HG02798 (cell line): ENCODE data around the gene CNTNAP2.

ENCODE experiments used
- ATAC-seq: cut with Tn5 transposase; IDR thresholded peaks from one replicate; pipeline ENCODE4 v1.9.1; 2021; ENCODE audit warnings: mild to moderate bottlenecking; ENCODE audit not compliant: unreplicated experiment, poor library complexity

Gene CNTNAP2

DNA sequence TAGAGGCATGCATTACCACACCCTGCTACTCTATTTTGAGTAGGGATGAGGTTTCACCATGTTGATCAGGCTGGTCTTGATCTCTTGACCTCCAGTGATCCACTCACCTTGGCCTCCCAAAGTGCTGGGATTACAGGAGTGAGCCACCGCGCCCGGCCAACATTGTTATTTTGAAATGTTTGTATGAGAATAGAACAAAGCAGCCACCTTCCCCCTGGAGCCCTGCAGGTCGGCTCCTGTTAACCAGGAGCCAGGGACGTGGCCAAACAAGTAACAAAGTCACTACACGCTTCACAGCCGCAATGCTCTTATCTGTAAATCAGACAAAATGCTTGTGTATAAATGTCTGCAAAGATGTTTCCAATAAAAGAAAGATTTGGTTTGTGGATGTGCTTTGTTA lies 295.4 kb downstream of the CNTNAP2 start:
- ATAC-seq = no peak

DNA sequence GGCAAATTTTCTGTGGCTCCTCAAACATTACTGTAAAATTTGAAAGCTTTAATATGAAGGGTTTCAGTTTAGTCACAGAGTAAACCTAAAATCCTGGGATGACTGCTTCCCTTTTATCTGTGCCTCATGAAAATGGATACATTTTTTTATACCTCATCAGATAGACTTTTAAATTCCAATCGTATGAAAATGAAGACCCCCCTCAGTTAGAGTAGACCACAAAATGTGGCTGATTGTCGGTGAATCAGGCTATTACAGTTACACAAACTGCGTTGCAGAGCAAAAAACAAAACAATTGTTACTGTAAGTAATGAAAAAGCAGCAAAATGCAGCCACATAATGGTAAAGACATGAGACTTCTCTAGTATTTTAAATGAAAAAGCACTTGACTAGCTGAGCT lies 296.2 kb downstream of the CNTNAP2 start:
- no peak for ATAC-seq

DNA sequence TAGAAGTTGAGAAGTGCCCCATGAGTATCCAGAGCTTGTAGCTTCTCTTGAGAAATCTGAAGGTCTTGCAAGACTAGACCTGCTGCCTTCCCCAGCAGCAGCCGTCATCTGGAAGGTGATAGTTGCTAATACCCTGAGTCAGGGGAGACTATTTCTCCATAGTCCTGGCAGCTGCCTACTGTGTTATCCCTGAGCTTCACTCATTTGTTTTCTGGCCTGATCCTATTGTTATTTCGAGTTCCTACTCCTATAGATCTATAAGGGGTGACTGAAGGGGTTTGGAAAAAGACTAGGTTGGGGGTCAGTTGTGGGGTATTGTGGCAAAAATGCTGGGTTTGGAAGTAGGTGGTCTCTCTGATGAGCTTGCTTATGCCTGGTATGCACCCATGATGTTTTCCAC lies 297.8 kb downstream of the CNTNAP2 start:
- ATAC-seq = no peak

DNA sequence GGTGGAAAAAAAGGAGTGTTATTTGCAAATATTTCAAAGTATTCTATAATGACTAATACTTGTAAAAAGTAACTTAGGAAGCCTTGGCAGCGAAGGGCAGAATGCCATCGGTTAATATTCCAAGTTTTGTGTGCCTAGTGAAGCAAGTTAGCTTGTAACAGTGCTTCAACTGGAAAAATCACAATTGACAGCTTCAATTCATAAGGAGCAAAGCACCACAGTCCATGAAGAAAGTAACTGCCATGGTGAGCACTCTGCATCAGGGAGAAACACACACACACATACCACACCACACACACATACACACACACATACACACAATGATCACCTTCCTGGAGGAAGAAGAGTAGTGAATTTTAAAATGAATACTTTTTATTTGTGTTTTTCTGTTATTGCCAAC lies 298.3 kb downstream of the CNTNAP2 start:
- ATAC-seq = no peak

DNA sequence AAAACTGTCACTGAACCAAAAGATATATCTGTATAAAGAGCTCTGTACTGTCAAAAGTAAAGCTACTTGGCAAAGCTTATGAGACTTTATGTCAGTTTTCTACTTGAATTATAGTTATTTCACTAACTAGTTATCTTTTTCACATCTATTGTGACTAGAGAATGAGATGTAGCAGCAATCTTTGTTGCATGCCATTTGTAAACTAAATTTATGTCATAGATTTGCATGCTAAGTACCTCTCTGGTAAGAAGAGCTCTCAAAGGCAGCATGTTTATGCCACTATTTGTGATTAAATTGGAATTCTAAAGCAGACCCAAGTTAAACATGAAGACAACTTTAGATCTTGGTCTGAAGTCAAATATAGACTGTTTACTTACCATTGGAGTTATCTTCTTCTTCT lies 300.6 kb downstream of the CNTNAP2 start:
- no peak for ATAC-seq

DNA sequence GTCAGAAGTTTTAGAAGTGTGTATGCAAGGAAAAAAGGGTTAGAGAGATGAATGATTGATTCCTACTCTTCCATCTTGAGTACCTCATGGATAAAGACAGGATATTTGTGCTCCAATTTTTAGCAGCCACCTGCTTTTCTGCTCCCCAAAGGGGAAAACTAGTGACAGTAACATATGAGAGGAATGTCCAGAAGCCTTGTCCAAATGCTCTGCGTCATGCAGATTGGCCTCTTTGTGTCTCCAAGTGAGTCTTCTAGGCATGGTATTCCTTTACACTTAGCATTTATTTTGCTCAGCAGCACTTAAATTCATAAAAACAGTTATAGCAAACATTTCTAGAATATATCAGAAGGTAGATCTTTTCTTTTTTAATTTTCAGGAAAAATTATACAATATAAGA lies 306.8 kb downstream of the CNTNAP2 start:
- ATAC-seq = no peak

DNA sequence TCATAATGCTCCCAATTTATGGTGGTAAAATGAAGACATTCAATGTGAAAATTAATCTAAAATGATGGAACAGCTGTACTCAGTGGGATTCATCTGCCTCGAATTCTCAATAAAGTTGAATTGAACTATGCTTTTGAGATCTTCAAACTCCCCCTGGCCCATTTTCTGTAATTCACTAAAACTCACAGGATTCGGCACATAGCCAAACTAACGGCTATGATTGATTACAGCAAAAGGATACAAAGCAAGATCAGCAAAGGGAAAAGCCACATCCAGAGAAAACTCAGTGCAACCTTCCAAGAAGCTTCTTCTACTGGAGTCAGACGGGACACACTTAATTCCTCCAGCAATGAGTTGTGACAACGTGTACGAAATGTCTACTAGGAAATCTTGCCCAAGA lies 307.5 kb downstream of the CNTNAP2 start:
- ATAC-seq = no peak

DNA sequence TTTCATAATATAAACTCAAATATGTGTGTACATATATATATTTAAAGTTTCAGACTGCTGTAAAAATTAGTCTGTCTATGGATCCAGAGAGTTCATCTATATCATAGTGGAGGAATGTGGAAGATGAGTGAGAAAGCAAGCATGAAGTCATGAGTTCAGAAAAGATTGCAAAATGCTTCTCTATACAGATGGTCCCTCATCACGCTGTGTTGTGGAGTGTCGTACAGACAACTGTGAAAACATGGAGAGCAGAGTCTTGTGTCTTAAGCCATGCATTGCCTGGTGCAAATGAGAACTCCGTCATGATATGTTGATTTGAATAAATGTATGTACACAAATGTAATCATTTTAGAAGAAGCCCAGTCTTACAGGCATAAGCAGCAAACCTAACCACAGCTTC lies 316.9 kb downstream of the CNTNAP2 start:
- no peak for ATAC-seq

DNA sequence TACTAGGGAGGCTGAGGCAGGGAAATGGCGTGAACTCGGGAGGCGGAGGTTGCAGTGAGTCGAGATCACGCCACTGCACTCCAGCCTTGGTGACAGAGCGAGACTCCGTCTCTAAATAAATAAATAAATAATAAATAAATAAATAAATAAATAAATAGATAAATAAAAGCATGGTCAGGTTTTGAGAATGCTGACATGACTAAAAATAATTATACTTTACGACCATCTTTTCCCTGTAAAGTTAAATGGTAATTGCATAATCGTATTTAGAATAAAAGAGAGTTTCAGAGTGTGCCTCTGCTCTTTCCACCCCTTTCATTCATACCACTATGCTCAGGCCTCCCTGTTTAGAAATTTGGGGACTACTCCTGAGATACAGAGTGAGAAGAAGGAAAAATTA lies 326.5 kb downstream of the CNTNAP2 start:
- ATAC-seq = no peak

DNA sequence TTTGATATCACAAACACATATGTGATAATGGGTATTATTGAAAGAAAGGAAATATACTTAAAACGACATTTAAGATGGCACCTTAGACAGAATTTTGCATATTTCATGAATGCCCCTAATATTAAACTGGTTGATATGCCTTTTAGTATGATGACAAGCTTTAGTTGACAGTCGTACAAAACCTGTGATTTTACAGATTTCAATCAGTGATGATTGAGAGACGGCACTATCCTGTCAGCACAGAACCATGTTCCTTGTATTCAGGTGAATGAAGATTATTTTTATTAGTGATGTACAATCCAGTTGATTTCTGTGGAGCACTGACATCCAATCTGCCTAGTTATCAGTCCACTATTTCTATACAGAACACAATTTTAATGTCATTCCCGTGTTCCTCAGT lies 333.0 kb downstream of the CNTNAP2 start:
- no peak for ATAC-seq

DNA sequence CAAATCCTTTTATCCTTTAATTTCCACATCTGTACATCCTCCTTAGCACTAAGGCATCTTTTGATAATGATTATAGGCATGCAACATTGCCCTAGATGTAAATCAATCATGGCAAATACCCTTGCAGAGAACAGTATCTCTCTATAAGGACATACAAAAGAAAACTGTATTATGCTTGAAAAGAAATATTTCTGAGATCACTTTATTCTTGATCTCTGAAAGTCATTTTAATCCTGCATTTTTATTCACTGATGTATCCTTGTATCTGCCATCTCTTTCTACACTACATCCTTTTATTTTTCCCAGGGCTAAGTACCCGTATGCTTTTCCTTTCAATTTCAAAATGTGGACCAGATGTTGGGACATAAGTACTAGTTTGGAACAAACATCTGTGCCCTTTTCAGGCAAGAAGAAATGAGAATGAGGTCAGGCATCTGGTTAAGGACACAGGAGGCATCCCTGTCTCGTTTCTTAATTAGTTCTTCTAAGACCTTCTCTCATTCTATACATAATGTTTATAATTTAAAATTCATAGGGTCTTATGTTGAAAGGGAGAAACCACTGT lies 338.6 kb downstream of the CNTNAP2 start:
- ATAC-seq = no peak

DNA sequence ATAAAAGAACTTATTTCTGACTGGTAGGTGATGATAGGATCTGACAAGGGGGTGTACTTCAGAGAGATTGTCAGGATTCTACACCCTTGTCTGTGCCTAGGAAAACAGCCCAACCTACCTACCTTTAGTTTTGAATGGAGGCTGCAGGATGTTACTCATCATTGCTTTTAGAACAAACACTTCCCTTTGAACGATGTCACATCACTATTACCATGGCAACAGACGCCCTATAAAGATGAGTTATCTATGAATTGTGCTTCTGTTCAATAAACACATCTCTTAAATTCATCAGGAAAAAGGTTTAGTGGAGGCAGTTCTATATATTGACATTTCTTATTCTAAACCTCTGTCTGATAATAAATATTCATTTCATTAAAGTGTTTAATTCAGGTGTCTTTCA lies 362.4 kb downstream of the CNTNAP2 start:
- no peak for ATAC-seq

DNA sequence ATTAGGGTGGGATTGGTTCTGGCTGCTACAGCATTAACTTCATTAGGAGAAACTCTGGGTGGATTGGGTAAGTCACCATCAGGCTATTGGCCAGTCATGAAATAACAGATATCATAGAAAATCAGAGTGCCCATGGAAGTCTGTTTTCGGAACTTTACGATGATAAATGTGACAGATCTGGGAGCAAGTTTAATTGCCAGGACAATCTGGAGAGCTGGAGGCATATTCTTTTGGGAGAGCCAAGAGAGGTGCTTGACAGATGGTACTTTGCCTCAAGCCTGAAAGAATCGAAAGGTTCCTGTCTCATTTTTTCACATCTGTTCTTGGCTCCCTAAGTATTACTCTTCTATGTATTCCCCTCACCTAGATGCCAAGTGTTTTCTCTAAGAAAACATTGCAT lies 369.9 kb downstream of the CNTNAP2 start:
- no peak for ATAC-seq

DNA sequence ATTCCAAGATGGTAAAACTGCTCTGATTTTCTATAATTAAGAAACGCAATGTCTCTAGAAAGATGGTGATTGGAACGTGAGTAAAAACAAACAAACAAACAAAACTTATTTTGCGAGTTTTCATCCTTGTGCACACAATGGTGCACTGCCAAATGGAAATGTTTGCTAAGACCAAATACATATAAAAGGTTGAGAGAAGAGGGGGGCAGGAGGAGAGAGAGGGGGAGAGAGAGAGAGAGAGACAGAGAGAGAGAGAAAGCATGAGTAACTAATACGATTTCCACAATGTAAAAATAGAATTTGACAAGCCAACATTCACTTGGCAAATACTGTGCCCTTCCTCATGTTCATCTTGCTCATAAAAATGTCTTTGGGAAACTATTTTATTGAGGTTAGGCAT lies 375.4 kb downstream of the CNTNAP2 start:
- no peak for ATAC-seq

DNA sequence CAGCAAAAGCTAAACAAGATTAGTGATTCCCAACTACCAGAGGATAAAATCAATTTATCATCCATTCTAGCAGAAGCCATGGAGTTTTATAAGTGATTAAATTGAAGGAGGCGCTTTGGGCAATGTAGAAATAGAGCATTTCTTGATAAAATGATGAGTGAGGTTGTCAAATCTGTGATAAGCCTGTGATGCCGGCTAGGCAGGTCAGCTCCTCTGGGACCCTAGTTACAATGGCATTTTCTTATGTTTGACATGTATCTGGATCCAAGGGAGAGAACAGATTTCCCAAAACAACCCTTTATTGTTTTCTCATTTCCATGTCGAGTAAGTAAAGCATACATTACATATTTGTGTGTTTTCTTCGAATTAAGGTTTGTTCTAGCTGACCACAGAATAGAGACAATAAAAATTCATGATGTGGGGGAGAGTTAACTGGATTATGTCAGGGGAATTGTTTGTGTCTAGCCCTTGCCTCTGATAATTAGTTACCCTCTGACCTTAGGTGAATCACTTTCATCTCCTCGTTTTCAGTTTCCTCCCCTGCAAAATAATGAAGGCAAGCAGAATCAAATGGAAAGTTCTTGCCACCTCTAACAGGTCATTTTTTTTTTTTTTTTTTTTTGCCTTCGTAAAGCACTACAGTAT lies 378.5 kb downstream of the CNTNAP2 start:
- ATAC-seq = no peak

DNA sequence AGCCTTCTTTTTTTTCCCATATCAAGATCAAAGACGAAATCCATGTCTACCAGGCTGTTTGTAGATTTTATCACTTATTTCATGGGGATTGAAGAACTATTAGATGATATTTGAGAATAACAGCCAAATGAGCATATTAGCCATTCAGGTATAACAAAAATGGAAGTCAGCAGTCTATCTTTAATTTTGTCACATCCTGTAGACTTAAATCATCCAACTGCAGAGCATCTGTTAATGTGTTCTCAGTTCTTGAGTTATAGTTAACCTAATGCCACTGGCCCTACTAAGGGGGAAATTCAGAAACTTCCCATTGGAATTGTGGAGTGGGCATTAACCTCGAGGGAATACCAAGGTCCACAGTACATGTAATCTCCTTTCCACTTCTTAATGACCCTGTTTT lies 380.1 kb downstream of the CNTNAP2 start:
- no peak for ATAC-seq

DNA sequence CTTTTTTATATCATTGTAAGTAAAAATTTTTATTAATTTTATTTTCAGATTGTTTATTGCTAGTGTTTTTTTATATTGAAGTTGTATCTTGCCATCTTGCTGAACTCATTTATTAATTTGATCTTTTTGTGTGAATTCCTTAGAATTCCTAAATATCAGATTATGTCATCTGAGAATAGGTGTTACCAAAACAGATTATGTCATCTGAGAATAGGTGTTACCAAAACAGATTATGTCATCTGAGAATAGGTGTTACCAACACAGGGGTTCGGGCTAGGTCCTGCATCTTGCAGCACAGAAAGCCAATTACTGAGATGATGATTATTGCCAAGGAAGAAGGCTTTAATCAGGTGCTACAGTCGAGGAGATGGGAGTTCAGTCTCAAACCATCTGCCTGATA lies 383.4 kb downstream of the CNTNAP2 start:
- ATAC-seq = no peak

DNA sequence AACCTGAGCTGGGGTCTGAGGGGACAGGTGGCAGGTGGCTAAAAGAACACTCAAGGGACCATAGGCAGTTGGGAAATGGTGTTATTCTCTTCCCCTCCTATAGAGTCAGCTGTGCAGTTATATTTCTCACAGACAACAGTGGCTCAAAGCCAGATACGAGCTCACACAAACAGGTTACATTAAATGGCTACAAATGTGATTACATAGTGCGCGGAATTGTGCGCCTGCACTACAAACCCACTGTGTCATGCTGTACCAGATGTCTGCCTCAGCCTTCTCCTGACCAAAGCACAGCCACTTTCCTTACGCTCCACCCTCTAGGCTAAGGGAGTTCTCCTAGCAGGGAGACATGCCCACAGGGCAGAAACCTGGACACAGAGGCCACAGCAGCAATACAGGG lies 387.2 kb downstream of the CNTNAP2 start:
- no peak for ATAC-seq

DNA sequence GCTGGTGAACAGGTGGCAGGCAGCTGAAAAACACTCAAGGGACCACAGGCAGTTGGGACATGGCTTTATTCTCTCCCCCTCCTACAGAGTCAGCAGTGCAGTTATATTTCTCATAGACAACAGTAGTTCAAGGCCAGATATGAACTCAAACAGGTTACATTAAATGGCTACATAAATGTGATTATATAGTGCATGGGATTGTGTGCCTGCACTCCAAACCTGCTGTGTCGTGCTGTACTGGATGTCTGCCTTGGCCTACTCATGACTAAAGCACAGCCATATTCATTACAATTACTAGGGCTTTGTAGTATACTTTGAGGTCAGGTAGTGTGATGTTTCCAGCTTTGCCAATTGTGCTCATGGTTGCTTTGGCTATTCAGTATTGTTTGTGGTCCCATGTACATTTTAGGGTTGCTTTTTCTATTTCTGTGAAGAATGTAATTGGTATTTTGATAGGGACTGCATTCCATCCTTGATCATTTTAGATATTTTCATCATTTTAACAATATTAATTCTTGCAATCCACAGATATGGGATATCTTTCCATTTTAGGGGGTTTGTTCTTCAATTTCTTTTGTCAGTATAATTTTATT lies 393.6 kb downstream of the CNTNAP2 start:
- no peak for ATAC-seq

DNA sequence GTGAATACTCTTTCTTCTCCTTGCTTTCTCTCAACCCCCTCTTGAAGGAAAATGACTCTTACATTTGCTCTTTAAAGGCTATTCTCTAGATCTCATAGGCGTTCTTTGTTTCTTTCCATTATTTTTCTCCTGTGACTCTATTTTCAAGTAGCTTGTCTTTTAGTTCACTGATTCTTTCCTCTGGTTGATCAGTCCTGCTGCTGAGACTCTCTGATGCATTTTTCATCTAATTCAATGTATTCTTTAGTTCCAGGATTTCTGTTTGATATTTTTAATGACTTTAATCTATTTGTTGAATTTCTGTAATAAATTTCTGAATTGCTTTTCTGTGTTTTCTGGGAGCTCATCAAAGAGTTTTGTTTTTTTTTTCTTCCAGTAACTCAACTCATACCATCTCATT lies 397.7 kb downstream of the CNTNAP2 start:
- no peak for ATAC-seq

DNA sequence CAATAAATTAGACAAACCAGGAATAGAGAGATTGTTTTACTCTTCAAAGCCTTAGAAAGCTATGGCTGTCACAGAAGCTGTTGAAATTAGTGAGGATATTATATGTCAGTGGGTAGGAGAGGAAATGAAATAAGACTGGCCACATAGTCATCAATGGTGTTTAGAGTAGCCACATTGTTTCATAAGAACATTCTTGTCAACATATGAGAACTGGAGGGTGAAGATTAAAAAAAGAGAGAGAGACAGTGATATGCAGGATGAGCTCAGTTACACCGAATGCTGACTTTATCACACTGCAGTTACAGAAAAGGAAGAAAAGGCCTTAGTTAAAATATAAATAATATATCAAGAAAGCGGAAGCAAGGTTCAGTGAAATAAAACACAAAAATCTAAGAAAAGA lies 412.0 kb downstream of the CNTNAP2 start:
- no peak for ATAC-seq

DNA sequence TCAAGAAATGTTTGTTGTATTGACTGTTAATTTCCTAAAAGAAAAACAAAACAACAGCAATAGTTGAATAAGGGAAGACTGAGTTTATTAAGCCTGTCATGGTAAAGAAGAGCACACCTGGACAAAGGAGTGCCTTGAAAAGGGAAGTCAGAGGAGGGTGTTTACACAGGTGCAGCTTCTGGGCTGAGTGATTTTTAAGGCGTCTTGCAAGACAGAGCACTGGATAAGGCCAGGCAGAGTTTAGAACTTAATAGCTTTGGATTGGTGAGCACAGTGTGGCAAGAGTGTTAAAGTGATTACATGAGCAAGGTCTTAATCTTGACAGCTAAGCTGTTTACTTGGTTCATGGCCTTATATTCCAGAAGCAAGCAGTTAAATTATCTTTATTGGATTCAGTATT lies 423.2 kb downstream of the CNTNAP2 start:
- ATAC-seq = no peak
